Measurements from ENCODE around the gene PTPN9.
A peak's percentile ranks its signal among the peaks of the same experiment; 100 is the strongest.
"Not testable (repeated sequence)": the region's sequence is repeated elsewhere in the genome, so short reads cannot be mapped to it uniquely, and the experiment has no call there.

The PTPN9 gene

GRCh38 chr15:75452364-75452864 lies 126.7 kb downstream of the PTPN9 start:
- DNase-seq, result peak; percentile 51

- peak; percentile 96 for DNase-seq
These were observed 127.3 kb downstream of the PTPN9 start, which contains the start of gene SIN3A for GRCh38 chr15:75451674-75452363. Gene SIN3A, minus strand, starts transcription at chr15:75451690. Its CDS starts 21,315 bp downstream, at chr15:75430375.

GRCh38 chr15:75451202-75451673 lies 127.9 kb downstream of the PTPN9 start:
- DNase-seq, result no peak

GRCh38 chr15:75450307-75451201 lies 128.6 kb downstream of the PTPN9 start:
- DNase-seq, result peak; percentile 85

GRCh38 chr15:75449585-75450306 lies 129.4 kb downstream of the PTPN9 start:
- no peak for DNase-seq

DNA sequence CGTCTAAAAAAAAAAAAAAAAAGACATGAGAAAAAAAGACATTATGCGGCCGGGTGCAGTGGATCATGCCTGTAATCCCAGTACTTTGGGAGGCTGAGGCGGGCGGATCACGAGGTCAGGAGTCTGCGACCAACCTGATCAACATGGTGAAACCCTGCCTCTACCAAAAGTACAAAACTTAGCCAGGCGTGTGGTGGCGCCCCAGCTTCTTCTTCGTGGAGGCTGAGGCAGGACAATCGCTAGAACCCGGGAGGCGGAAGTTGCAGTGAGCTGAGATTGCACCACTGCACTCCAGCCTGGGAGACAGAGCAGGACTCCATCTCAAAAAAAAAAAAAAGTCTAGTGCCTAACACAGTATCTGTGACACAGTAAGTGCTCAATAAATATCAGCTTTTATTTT lies 130.9 kb downstream of the PTPN9 start:
- DNase-seq, result not testable (repeated sequence)

DNA sequence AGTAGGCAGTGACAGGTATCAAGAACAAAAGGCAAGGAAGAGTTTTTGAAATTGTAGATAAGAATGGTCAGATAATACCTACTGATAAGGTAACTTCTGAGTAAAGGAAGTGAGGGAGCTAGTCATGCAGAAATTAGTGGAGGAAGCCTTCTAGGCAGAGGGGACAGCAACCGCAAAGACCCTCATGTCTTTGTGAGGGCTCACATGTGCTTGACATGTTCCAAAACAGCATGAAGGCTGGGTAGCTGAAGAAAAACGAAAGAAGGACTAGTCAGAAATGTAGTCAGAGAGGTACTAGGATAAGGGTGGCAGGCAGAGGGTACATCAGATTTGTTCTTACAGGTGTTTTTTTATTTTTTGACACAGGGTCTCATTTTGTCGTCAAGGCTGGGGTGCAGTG lies 133.0 kb downstream of the PTPN9 start:
- no peak for DNase-seq

DNA sequence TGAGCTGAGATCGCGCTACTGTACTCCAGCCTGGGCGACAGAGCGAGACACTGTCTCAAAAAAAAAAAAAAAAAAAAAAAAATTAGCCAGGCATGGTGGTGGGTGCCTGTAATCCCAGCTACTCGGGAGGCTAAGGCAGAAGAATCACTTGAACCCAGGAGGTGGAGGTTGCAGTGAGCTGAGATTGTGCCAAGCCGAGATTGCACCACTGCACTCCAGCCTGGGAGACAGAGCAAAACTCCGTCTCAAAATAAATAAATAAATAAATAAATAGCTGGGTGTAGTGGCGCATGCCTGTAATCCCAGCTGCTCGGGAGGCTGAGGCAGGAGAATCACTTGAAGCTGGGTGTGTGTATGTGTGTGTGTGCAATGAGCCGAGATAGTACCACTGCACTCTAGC lies 133.8 kb downstream of the PTPN9 start:
- DNase-seq, result not testable (repeated sequence)

DNA sequence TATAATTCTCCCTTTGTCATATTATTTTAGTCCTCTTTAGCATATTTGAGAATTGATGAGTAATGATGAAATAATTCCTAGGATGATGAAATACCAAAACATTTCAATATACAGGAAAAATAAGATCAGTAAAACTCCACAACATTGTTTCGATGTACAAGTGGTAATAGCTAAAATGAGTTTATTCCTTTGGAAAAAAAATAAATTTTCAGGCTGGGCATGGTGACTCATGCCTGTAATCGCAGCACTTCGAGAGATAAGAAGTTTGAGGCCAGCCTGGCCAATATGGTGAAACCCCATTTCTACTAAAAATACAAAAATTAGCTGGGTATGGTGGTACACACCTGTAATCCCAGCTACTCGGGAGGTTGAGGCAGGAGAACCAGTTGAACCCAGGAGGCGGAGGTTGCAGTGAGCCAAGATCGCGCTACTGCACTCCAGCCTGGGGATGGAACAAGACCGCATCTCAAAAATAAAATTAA lies 135.1 kb downstream of the PTPN9 start:
- not testable (repeated sequence) for DNase-seq

GRCh38 chr15:75437721-75438120 lies 141.4 kb downstream of the PTPN9 start:
- DNase-seq, result no peak

DNA sequence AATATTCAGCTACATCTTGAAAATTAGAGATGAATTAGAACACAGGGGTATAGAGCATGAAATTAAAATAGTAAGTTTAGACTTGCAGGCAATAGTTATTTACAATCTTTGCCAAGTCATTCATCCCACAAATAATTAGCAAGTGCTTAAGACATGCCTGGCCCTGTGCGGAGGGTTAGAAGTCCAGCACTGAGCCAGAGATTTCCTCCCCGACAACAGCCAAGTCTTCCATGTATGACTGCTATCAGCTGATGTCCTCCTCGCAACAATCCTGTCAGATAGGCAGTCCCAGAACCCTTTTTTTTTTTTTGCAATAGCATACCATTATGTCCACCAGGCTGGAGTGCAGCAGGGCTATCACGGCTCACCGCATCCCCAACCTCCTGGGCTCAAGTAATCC lies 142.2 kb downstream of the PTPN9 start:
- DNase-seq, result no peak

GRCh38 chr15:75431682-75432081 lies 147.4 kb downstream of the PTPN9 start:
- DNase-seq, result no peak

GRCh38 chr15:75431270-75431669 lies 147.8 kb downstream of the PTPN9 start:
- DNase-seq, result no peak

DNA sequence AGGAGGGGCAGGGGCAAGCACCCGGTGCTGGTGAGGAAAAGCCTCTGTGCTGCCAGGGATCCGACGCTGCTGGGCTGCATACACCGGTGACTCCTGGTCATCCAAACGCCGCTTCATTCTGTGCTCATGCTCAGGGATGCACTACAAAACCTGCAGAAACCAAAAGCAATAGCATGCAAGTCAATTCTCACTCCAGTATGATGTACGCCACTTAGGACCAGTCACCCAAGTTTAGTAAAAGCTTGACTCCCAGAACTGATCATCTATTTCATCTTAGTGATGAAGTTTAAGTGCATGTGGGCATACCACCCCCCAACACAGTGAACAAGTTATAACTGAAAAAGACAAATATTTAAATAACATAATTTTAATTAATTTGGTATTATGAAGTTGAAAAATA lies 148.9 kb downstream of the PTPN9 start:
- DNase-seq, result no peak

DNA sequence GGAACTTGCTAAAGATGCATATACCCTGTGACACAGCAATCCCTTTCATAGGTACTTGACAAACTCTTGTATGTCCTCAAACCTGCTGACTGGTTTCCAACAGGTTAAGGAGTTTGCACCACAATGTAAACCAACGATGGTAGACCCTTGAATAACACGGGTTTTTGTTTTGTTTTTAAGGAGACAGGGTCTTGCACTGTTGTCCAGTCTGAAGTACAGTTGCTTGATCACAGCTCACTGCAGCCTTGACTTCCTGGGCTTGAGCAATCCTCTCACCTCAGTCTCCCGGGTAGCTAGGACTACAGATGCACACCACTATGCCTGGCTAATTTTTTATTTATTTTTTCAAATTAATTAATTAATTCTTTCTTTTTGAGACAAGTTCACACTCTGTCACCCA lies 151.0 kb downstream of the PTPN9 start:
- DNase-seq, result no peak

GRCh38 chr15:75425966-75426500 lies 153.1 kb downstream of the PTPN9 start:
- DNase-seq, result no peak

- DNase-seq, result no peak
These were observed 156.6 kb downstream of the PTPN9 start for GRCh38 chr15:75422554-75422953.

GRCh38 chr15:75420698-75421097 lies 158.4 kb downstream of the PTPN9 start:
- DNase-seq, result no peak

DNA sequence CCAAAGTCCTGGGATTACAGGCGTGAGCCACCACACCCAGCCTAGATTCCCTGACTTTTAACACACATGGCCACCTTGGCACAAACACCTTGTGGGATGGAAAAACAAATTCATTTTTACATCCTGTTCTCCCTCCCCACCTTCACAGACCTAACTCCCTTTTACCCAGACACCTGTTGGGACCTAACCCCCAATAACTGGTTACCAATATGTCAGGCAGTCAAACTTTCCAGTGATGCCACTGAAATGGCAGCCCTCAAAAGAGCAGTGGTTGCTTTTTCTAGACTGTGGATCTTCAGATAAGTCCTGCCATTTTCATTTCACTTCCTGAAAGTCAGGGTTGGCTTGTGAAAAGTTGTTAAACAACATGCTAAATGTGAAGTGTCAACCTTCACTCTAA lies 162.5 kb downstream of the PTPN9 start:
- DNase-seq, result no peak

Measured in NCI-H1105 (cell line).